ENCODE measurements around the gene PLPP3.

Gene PLPP3

GRCh38 chr1:56537660-56538059, 41.7 kb downstream of the PLPP3 start:
- no peak overlapping the region for H3K9ac ChIP-seq (ENCODE audit: low read length)
- DNase-seq = no peak
- WGBS (ENCODE audit: extremely low coverage, insufficient coverage, low lambda C conversion rate) = no CpG with 5 or more reads among the region's 1 CpG

GRCh38 chr1:56535939-56536338, 43.4 kb downstream of the PLPP3 start:
- Histone ChIP-seq H3K4ac (ENCODE audit: low read depth, low read length) (no peak overlapping the region), H3K18ac (ENCODE audit: low read length) (peak overlapping the region; percentile 85), H2BK15ac (replicated peaks; ENCODE audit: low read depth) (no peak overlapping the region), H3K36me3 (ENCODE audit: control insufficient read depth, insufficient read depth, low read length) (no peaks in the 10 kb centered on the region), H3K56ac (ENCODE audit: low read length) (peak overlapping the region; percentile 67), H3K4me3 (ENCODE audit: low read length) (no peak overlapping the region), H3K4me1 (ENCODE audit: control insufficient read depth, low read depth, low read length) (peaks cover 28% of the 10 kb centered on the region), H2BK5ac (ENCODE audit: low read length) (peak overlapping the region; percentile 23), H2BK120ac (ENCODE audit: low read depth, low read length) (no peak overlapping the region), H2AK5ac (ENCODE audit: low read length) (no peak overlapping the region), H3K23ac (ENCODE audit: low read length) (no peak overlapping the region), H3K27me3 (ENCODE audit: insufficient read depth, low read length, poor library complexity) (no peaks in the 10 kb centered on the region), H3K4me2 (ENCODE audit: low read length) (no peak overlapping the region), H4K5ac (ENCODE audit: low read length) (no peak overlapping the region), H3K9ac (ENCODE audit: low read length) (no peak overlapping the region), H3K79me1 (ENCODE audit: low read length) (peaks cover 2% of the 10 kb centered on the region), H3K79me2 (ENCODE audit: control insufficient read depth, insufficient read depth, low read length) (peaks cover 2% of the 10 kb centered on the region), H3K27ac (ENCODE audit: low read depth, low read length) (no peak overlapping the region), H4K8ac (ENCODE audit: low read depth, low read length) (no peak overlapping the region)
- no CpG with 5 or more reads among the region's 4 CpGs for WGBS (ENCODE audit: extremely low coverage, insufficient coverage, low lambda C conversion rate)
- DNase-seq = no peak

More at GRCh38 chr1:56537660-56538059, 41.7 kb downstream of the PLPP3 start:
- Histone ChIP-seq H3K18ac (ENCODE audit: low read length) (no peak overlapping the region), H2AK5ac (ENCODE audit: low read length) (no peak overlapping the region), H3K36me3 (ENCODE audit: control insufficient read depth, insufficient read depth, low read length) (no peaks in the 10 kb centered on the region), H3K4me2 (ENCODE audit: low read length) (no peak overlapping the region), H3K79me2 (ENCODE audit: control insufficient read depth, insufficient read depth, low read length) (peaks cover 7% of the 10 kb centered on the region), H3K23ac (ENCODE audit: low read length) (no peak overlapping the region), H4K8ac (ENCODE audit: low read depth, low read length) (no peak overlapping the region), H3K56ac (ENCODE audit: low read length) (no peak overlapping the region), H3K27ac (ENCODE audit: low read depth, low read length) (no peak overlapping the region), H2BK15ac (replicated peaks; ENCODE audit: low read depth) (no peak overlapping the region), H3K4me3 (ENCODE audit: low read length) (no peak overlapping the region), H2BK120ac (ENCODE audit: low read depth, low read length) (no peak overlapping the region), H3K79me1 (ENCODE audit: low read length) (peaks cover 2% of the 10 kb centered on the region), H2BK5ac (ENCODE audit: low read length) (no peak overlapping the region), H4K5ac (ENCODE audit: low read length) (no peak overlapping the region), H3K4ac (ENCODE audit: low read depth, low read length) (no peak overlapping the region), H3K4me1 (ENCODE audit: control insufficient read depth, low read depth, low read length) (peaks cover 20% of the 10 kb centered on the region), H3K27me3 (ENCODE audit: insufficient read depth, low read length, poor library complexity) (no peaks in the 10 kb centered on the region)

GRCh38 chr1:56535362-56535761, 44.0 kb downstream of the PLPP3 start:
- WGBS (ENCODE audit: extremely low coverage, insufficient coverage, low lambda C conversion rate) = no CpG with 5 or more reads among the region's 2 CpGs
- no peak overlapping the region for H2BK120ac ChIP-seq (ENCODE audit: low read depth, low read length)
- H3K4ac ChIP-seq (ENCODE audit: low read depth, low read length) = no peak overlapping the region
- H3K79me1 ChIP-seq (ENCODE audit: low read length) = peaks cover 2% of the 10 kb centered on the region
- no peak overlapping the region for H4K8ac ChIP-seq (ENCODE audit: low read depth, low read length)
- H3K27ac ChIP-seq (ENCODE audit: low read depth, low read length) = no peak overlapping the region
- no peak overlapping the region for H3K4me3 ChIP-seq (ENCODE audit: low read length)
- no peak overlapping the region for H2BK15ac ChIP-seq (replicated peaks; ENCODE audit: low read depth)
- peak overlapping the region; percentile 23 for H2BK5ac ChIP-seq (ENCODE audit: low read length)
- H3K79me2 ChIP-seq (ENCODE audit: control insufficient read depth, insufficient read depth, low read length) = peaks cover 6% of the 10 kb centered on the region
- no peak overlapping the region for H3K4me2 ChIP-seq (ENCODE audit: low read length)
- no peak overlapping the region for H3K23ac ChIP-seq (ENCODE audit: low read length)
- H3K4me1 ChIP-seq (ENCODE audit: control insufficient read depth, low read depth, low read length) = peaks cover 28% of the 10 kb centered on the region
- H3K27me3 ChIP-seq (ENCODE audit: insufficient read depth, low read length, poor library complexity) = no peaks in the 10 kb centered on the region
- H3K36me3 ChIP-seq (ENCODE audit: control insufficient read depth, insufficient read depth, low read length) = no peaks in the 10 kb centered on the region
- H4K5ac ChIP-seq (ENCODE audit: low read length) = no peak overlapping the region
- peak overlapping the region; percentile 15 for H3K9ac ChIP-seq (ENCODE audit: low read length)
- H3K18ac ChIP-seq (ENCODE audit: low read length) = peak overlapping the region; percentile 85
- DNase-seq = peak; percentile 57
- H2AK5ac ChIP-seq (ENCODE audit: low read length) = no peak overlapping the region
- H3K56ac ChIP-seq (ENCODE audit: low read length) = no peak overlapping the region

GRCh38 chr1:56534130-56534651, 45.2 kb downstream of the PLPP3 start:
- Histone ChIP-seq H3K27ac (ENCODE audit: low read depth, low read length) (no peak overlapping the region), H3K79me2 (ENCODE audit: control insufficient read depth, insufficient read depth, low read length) (peaks cover 6% of the 10 kb centered on the region), H2BK5ac (ENCODE audit: low read length) (peak overlapping the region; percentile 23), H3K18ac (ENCODE audit: low read length) (peak overlapping the region; percentile 6), H2BK120ac (ENCODE audit: low read depth, low read length) (no peak overlapping the region), H3K4ac (ENCODE audit: low read depth, low read length) (no peak overlapping the region), H3K56ac (ENCODE audit: low read length) (peak overlapping the region; percentile 22), H3K4me2 (ENCODE audit: low read length) (no peak overlapping the region), H2AK5ac (ENCODE audit: low read length) (peak overlapping the region; percentile 9), H3K9ac (ENCODE audit: low read length) (no peak overlapping the region), H3K36me3 (ENCODE audit: control insufficient read depth, insufficient read depth, low read length) (no peaks in the 10 kb centered on the region), H4K5ac (ENCODE audit: low read length) (no peak overlapping the region), H3K27me3 (ENCODE audit: insufficient read depth, low read length, poor library complexity) (no peaks in the 10 kb centered on the region), H3K4me1 (ENCODE audit: control insufficient read depth, low read depth, low read length) (peaks cover 26% of the 10 kb centered on the region), H3K79me1 (ENCODE audit: low read length) (peaks cover 2% of the 10 kb centered on the region), H3K23ac (ENCODE audit: low read length) (no peak overlapping the region), H2BK15ac (replicated peaks; ENCODE audit: low read depth) (no peak overlapping the region), H3K4me3 (ENCODE audit: low read length) (no peak overlapping the region), H4K8ac (ENCODE audit: low read depth, low read length) (no peak overlapping the region)
- DNase-seq = no peak
- no CpG with 5 or more reads among the region's 5 CpGs for WGBS (ENCODE audit: extremely low coverage, insufficient coverage, low lambda C conversion rate)

- H3K56ac ChIP-seq (ENCODE audit: low read length) = no peak overlapping the region
- peaks cover 26% of the 10 kb centered on the region for H3K4me1 ChIP-seq (ENCODE audit: control insufficient read depth, low read depth, low read length)
- DNase-seq = no peak
- no peak overlapping the region for H3K27ac ChIP-seq (ENCODE audit: low read depth, low read length)
- no CpG with 5 or more reads among the region's 4 CpGs for WGBS (ENCODE audit: extremely low coverage, insufficient coverage, low lambda C conversion rate)
- H3K4me3 ChIP-seq (ENCODE audit: low read length) = no peak overlapping the region
- no peak overlapping the region for H3K9ac ChIP-seq (ENCODE audit: low read length)
- H3K79me2 ChIP-seq (ENCODE audit: control insufficient read depth, insufficient read depth, low read length) = peaks cover 6% of the 10 kb centered on the region
- no peak overlapping the region for H4K8ac ChIP-seq (ENCODE audit: low read depth, low read length)
- H3K23ac ChIP-seq (ENCODE audit: low read length) = no peak overlapping the region
- H3K4me2 ChIP-seq (ENCODE audit: low read length) = no peak overlapping the region
- no peaks in the 10 kb centered on the region for H3K27me3 ChIP-seq (ENCODE audit: insufficient read depth, low read length, poor library complexity)
- peaks cover 2% of the 10 kb centered on the region for H3K79me1 ChIP-seq (ENCODE audit: low read length)
- H3K36me3 ChIP-seq (ENCODE audit: control insufficient read depth, insufficient read depth, low read length) = no peaks in the 10 kb centered on the region
- no peak overlapping the region for H2BK15ac ChIP-seq (replicated peaks; ENCODE audit: low read depth)
- H2AK5ac ChIP-seq (ENCODE audit: low read length) = no peak overlapping the region
- no peak overlapping the region for H4K5ac ChIP-seq (ENCODE audit: low read length)
- no peak overlapping the region for H2BK5ac ChIP-seq (ENCODE audit: low read length)
- H2BK120ac ChIP-seq (ENCODE audit: low read depth, low read length) = no peak overlapping the region
- no peak overlapping the region for H3K18ac ChIP-seq (ENCODE audit: low read length)
- no peak overlapping the region for H3K4ac ChIP-seq (ENCODE audit: low read depth, low read length)
Observed at GRCh38 chr1:56533621-56534020, 45.7 kb downstream of the PLPP3 start.

GRCh38 chr1:56533197-56533596, 46.2 kb downstream of the PLPP3 start:
- H2BK15ac ChIP-seq (replicated peaks; ENCODE audit: low read depth) = no peak overlapping the region
- H3K4ac ChIP-seq (ENCODE audit: low read depth, low read length) = no peak overlapping the region
- H3K36me3 ChIP-seq (ENCODE audit: control insufficient read depth, insufficient read depth, low read length) = no peaks in the 10 kb centered on the region
- no peak overlapping the region for H4K5ac ChIP-seq (ENCODE audit: low read length)
- H3K23ac ChIP-seq (ENCODE audit: low read length) = no peak overlapping the region
- H3K27me3 ChIP-seq (ENCODE audit: insufficient read depth, low read length, poor library complexity) = no peaks in the 10 kb centered on the region
- peaks cover 2% of the 10 kb centered on the region for H3K79me1 ChIP-seq (ENCODE audit: low read length)
- H3K9ac ChIP-seq (ENCODE audit: low read length) = no peak overlapping the region
- no peak overlapping the region for H2BK120ac ChIP-seq (ENCODE audit: low read depth, low read length)
- no peak overlapping the region for H3K56ac ChIP-seq (ENCODE audit: low read length)
- H3K18ac ChIP-seq (ENCODE audit: low read length) = no peak overlapping the region
- no peak overlapping the region for H2AK5ac ChIP-seq (ENCODE audit: low read length)
- H4K8ac ChIP-seq (ENCODE audit: low read depth, low read length) = no peak overlapping the region
- no peak overlapping the region for H3K4me3 ChIP-seq (ENCODE audit: low read length)
- no peak overlapping the region for H3K27ac ChIP-seq (ENCODE audit: low read depth, low read length)
- DNase-seq = no peak
- peaks cover 6% of the 10 kb centered on the region for H3K79me2 ChIP-seq (ENCODE audit: control insufficient read depth, insufficient read depth, low read length)
- no peak overlapping the region for H2BK5ac ChIP-seq (ENCODE audit: low read length)
- H3K4me1 ChIP-seq (ENCODE audit: control insufficient read depth, low read depth, low read length) = peaks cover 26% of the 10 kb centered on the region
- H3K4me2 ChIP-seq (ENCODE audit: low read length) = no peak overlapping the region
- WGBS (ENCODE audit: extremely low coverage, insufficient coverage, low lambda C conversion rate) = no CpG with 5 or more reads among the region's 3 CpGs

Data from mesendoderm (in vitro differentiated cells).